NCI-H2107 (cell line): ENCODE data around the gene ADGRF3.
"Not testable (repeated sequence)": the region's sequence is repeated elsewhere in the genome, so short reads cannot be mapped to it uniquely, and the experiment has no call there.

Source experiments
- DNase-seq: peaks from one replicate; lab custom pipeline; 2025; lab: John Stamatoyannopoulos, UW

The ADGRF3 gene

DNA sequence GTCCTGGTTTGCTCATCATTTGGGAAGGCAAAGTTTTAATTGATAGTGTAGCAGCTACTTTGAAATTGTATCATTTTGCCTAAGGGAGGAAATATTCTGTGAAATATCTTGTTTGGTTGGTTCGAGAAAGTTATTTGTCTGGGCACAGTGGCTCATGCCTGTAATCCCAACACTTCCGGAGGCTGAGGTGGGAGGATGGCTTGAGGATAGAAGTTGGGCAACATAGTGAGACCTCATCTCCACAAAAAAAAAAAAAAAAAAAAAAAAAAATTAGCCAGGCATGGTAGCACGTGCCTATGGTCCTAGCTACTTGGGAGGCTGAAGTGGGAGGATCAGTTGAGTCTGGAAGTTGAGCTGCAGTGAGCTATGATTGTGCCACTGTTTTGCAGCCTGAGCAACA is 3.1 kb upstream of the ADGRF3 start:
- no peak for DNase-seq

DNA sequence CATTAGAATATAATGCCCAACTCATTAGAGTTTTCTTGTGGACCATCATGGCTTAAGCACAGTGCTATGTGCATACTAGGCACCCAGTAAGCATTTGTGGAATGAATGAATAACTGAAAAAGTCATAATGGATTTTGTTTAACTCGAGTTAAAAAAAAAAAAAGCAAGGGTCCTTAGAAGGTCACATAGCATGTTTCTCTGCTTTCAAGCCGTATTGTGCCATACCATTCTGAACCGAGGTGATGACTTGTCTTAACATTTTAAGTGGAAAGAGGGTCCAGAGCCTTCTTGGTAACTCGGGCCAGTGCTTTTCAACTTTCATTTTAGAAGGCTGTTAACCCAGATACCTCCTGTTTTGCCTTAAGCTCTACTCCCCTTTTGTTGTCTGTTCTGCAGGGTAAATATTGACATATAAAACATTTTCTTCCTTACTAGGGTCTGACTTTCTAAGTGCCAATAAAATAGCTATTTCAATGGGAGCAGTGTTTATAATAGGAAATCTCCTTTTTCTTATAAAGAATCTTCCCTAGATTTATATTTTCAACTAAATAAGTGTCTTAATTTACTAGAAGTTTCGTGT is 787 bp upstream of the ADGRF3 start:
- DNase-seq = no peak

DNA sequence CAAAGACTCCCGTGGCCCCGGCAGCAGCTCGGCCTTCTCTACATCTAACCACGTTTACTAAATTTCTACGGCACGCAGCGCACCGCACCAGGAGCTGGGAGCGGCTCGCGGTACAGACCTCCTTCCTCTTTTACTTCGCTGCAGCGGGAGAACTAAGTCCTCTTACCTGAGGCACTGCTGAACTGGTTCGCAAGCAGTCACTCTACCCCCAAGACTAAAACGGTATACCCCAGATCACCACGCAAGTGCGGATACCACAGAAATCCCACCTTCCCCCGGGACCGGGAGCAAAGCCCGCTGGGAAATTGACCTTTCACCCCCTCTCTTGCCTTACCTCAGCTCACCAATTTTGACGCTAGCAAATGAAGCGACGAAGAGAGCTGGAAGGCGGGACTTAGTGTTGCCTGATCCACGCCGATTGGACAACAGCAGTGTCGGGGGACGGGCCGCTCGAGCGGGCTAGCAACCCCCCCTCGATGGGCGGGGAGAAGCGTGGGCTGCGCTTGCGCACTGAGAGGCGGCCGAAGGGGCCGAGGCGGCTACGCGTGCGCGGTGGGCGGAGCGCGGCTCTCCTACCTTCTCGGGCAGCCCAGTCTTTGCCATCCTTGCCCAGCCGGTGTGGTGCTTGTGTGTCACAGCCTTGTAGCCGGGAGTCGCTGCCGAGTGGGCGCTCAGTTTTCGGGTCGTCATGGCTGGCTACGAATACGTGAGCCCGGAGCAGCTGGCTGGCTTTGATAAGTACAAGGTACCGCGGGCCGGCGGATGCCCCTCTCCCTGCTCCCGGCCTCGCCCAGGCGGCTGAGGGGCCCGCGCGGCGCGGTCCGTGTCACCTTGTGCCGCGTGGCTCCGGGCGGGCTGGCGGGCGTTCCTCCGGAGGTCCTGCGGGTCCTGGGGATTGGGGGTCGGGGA is 790 bp downstream of the ADGRF3 start, which contains the start of gene SELENOI:
SELENOI (plus strand) TSS at position 599 of the 909 bp plus-strand sequence; CDS start at position 689, 90 bp downstream.
- peak; percentile 97 for DNase-seq

DNA sequence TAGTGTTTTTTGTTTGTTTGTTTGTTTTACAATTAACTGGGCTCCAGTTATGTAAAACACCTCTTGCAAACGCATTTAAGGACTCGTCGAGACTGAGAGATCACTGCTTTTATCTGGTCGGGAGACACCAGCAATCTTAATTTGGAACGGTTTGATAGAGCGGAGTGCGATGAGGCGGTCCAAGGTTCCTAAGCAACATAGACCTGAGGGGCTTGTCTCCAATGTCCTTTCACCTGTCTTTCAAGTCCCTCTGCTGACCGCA is 1.4 kb downstream of the ADGRF3 start:
- no peak for DNase-seq

DNA sequence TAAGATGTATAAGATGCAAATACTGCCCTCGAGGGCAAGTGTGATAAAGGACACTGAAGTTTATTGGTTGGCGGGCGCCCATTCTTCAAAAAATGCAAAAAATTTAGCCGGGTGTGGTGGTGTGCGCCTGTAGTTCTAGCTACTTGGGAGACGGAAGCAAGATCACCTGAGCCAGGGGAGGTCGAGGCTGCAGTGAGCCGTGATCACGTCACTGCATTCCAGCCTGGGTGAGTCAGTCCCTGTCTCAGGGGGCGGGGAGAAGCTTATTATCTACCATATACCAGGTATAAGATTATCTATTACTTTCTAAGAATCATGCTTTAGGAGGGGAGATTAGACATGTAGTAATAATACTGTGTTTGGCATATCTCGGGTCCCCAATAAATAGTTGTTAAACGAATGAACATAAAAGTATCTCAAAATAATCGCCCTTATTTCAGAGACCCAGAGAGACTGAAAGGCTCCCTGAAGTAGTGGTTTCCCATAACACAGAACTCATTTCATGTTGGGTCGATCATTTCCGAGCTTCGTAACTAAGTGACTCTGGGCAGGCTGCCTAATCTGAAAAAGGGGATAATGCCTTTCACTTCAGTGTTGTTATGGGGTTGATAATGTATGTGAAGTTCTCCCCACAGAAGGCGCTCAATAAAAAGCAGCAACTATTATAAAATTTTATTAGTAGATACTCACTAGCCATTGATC is 1.9 kb downstream of the ADGRF3 start:
- no peak for DNase-seq

DNA sequence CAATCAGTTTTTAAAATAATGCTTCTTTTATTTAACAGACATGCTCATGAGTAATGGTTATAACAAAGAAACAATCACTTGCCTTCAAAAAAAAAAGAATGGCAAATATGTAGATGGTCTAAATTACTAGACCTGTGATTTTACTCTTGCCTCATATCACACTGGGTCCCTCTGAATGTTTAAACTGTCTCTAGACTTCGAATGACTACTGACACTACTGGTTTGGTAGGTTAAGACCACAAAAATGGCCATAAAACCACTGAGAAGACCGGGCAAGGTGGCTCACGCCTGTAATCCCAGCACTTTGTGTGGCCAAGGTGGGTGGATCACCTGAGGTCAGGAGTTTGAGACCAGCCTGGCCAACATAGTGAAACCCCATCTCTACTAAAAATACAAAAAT is 5.8 kb downstream of the ADGRF3 start:
- no peak for DNase-seq

DNA sequence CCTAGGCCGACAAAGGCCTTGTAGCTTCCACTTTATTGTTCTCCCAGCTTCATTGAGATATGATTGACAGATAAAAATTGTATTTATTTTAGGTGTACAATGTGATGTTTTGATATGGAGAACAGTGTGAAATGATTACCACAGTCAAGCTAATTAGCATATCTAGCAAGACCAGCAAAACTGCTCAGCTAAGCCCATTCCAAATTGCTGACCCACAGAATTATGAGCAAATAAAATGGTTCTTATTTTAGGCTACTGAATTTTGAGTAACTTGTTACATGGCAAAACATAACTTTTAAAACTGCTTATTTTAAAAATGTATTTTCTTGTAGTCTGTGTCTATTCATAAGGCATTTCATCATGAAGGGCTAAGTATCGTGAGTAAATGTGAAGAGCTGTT is 9.3 kb downstream of the ADGRF3 start:
- no peak for DNase-seq

DNA sequence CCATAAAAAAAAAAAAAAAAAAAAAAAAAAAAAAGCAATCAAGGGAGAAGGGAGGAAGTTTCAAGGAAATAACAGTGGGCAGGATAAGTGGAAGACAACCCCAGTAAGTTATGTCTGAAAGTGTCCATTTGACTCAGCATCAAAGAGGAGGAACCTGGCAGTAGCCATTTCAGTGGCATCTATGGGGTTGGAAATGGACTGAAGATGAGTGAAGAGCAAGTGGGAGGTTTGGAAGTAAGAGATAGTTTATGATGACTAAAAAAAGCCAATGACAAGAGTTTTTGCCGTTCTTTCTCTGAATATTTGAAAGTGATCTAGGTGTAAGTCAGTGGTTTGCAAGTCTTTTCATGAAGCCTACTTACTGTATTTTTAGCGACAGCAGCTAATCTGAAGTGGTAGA is 9.9 kb downstream of the ADGRF3 start:
- DNase-seq = no peak

DNA sequence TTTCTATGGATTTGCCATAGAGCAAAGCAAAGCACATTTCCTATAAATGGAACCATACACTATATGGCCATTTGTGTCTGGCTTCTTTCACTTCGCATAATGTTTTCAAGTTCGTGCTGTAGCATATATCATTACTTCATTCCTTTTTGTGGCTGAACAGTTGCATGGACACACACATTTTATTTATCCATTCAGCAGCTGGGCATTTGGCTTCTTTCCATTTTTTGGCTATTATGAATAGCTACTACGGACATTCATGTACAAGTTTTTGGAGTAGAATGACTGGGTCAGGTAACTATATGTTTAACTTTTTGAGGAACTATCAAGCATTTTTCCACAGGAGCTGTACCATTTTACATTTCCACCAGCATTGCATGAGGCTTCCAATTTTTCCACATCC is 11.4 kb downstream of the ADGRF3 start:
- DNase-seq = no peak

DNA sequence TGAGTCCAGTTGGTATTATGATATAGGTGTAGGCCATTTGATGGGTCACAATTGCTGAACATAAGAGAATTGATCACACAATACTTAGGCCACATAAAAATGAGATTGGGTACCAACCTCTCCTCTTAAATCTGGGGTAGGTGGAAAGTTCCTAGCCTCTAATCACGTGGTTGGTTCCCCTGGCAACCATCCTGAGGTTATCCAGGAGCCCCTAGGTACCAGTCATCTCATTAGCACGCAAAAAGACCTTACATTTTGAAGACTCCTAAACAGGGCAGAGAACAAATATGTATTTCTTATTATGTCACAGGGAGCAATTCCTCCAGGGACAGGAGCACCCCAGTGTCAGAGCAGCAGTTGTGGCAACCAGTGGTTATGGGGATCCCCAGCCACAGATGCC is 13.3 kb downstream of the ADGRF3 start:
- no peak for DNase-seq

DNA sequence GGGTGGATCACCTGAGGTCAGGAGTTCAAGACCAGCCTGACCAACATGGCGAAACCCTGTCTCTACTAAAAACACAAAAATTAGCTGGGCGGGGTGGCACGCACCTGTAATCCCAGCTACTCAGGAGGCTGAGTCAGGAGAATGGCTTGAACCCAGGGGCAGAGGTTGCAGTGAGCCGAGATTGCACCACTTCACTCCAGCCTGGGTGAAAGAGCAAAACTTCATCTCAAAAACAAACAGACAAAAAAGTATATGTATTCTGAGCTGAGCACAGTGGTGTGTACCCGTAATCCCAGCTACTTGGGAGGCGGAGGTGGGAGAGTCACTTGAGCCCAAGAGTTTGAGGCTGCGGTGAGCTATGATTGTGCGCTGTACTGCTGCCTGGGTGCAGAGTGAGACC is 15.3 kb downstream of the ADGRF3 start:
- not testable (repeated sequence) for DNase-seq

DNA sequence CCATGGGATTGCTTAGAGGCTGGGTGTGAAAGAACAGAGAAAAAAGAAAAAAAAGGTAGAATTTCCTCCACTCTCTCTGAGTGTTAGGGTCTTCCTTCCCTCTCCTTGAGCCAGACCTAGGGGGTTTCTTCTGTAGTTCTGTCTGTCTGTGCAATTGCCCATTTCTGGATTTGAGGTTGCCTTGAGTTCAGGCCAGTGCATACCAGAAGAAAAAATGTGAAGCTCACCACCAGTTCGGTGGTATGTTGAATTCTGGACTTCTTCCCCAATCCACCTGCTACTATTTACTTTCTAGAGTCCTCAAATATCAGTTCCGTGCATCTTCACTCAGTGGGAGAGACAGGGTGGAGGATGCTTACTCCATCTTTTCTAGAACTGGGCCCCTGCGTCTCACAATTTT is 16.0 kb downstream of the ADGRF3 start:
- DNase-seq = no peak

DNA sequence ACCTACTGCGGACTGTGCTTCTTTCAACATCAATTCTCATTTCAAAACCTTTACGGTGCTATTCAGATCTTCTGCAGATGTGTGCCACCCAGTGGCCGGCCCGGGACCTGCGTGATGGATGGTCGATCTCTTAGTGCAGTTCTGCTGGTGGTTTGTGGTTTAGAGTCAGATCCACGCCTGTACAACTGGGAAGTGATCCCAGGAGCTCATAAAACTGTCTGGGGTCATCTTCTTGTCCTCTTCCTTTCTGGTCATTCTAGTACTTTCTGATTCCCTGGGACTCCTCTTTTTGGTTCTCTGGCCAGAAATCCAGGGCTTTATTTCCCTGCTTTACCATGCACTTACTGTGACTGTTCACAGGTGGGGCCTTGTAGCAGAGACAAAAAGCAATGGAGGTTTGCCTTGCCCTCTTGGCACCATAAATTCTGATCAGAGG is 16.5 kb downstream of the ADGRF3 start:
- DNase-seq = peak; percentile 30

DNA sequence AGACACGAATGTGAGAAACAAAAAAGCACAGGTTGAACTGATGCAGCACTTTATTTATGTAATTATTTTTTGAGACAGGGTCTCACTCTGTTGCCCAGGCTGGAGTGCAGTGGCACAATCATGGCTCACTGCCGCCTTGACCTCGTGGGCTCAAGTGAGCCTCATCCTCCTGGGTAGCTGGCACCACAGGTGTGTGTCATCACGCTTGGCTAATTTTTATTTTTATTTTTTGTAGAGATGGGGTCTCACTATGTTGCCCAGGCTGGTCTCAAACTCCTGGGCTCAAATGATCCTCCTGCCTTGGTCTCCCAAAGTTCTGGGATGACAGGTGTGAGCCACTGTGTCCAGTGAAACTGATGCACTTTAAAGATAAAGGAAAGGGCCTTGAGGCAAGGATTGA is 17.5 kb downstream of the ADGRF3 start:
- DNase-seq = not testable (repeated sequence)

DNA sequence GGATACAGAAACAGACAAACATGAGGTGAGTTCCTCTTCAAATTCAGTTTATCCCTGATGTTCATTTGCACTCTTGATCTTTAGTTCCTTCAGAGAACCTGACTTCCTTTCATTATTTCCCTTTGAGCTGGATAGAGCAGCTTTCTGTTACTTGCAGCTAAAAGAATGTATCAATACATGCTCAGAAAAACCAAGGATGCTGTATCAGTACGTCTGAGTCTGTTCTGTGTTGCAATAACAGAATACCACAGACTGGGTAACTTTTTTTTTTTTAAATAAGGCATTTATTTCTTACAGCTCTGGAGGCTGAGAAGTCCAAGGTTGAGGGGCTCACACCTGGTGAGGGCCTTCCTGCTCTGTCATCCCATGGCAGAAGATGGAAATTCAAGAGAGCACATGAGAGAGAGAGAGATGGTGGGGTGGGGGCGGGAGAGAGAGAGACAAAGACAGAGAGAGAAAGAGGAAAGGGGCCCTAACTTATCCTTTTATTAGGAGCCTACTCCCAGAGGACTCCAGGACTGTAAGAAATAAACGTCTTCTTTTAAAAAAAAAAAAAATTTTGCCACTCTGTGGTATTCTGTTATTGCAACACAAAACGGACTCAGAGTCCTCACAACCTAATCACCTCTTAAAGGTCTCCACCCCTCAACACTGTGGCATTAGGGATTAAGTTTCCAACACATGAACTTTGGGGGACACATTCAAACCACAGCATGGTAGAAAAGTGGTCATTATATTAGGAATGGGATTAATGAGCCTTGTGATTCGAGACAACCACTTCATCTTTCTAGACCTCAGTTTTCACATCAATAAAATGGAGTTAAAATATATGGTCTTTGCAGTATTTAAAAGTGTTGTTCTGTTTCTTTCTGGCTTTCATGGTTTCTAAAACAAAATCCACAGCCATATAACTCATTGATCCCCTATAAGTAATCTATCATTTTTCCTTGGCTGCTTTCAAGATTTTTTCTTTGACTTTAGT is 19.0 kb downstream of the ADGRF3 start:
- DNase-seq = no peak

DNA sequence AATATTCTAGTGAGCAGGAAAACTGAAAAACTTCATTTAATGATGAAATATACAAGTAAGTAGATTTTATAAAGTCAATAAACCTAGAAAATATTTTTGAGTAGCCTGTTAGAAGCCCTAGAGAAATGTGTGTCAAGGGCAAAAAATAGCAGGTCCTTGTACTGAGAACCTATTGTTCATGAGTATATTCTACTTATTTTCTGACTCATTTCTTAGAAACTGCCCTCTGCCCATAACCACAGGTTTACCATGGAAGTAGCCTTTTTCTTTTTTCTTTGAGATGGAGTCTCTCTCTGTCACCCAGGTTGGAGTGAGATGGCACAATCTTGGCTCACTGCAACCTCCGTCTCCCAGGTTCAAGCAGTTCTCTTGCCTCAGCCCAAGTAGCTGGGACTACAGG is 20.1 kb downstream of the ADGRF3 start:
- DNase-seq = no peak

DNA sequence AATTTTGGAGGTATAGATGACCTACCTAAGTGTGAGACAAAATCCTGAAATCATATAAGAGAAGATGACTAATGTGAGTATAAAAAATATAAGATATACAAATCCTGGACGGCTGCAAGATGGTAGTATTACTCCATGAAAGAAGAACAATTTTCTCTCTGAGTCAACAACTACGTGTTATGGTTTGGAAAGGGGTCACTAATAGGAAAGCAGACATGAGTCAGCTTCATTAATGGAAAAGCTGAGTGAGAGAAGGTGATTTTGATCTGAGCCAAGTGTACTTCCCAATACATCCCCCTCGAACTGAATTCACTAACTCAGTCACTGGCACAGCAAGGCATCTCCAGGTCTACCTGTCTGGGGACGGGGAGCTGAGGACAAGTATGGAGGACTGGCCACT is 20.7 kb downstream of the ADGRF3 start:
- no peak for DNase-seq

DNA sequence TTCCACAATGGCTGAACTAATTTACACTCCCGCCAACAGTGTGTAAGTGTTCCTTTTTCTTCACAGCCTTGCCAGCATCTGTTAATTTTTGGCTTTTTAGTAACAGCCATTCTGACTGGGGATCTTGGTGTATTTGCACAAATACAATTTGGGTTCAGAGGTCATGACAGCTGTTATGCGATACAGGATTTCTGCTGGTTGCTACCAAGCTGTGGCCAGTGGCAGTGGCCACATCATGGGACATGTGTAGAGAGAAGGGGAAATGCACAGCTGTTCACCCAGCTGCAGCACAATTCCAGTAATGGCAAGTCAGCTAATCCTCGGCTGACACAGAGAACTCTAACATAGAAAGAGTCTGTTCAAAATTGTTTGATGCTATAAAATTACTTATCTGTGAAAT is 21.7 kb downstream of the ADGRF3 start:
- no peak for DNase-seq

DNA sequence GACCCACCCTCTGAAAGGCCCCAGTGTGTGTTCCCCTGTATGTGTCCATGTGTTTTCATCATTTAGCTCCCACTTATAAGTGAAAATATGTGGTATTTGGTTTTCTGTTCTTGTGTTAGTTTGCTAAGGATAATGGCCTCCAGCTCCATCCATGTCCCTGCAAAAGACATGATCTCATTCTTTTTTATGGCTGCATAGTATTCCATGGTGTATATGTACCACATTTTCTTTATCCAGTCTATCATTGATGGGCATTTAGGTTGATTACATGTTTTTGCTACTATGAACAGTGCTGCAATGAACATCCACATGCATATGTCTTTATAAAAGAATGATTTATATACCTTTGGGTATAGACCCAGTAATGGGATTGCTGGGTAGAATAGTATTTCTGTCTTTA is 22.1 kb downstream of the ADGRF3 start:
- not testable (repeated sequence) for DNase-seq

DNA sequence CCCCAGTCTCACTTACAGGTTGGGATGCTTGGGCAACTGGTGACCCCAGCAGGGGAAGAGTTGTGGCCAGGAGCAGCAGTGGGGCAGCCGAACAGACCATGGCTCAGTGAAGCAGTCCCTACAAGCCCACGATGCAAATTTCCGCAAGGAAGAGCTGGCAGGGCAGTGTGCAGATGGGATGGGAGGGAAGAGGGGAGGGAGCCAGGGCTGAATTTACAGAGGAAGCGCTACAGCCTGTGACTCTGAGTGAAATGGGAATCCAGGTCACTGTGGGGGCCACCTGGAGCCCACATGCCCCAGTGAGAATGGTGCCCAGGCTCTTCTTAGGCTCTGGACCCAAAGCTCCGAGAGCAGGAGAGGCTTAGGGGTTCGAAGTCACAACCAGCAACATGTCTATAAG is 27.6 kb downstream of the ADGRF3 start:
- DNase-seq = no peak

DNA sequence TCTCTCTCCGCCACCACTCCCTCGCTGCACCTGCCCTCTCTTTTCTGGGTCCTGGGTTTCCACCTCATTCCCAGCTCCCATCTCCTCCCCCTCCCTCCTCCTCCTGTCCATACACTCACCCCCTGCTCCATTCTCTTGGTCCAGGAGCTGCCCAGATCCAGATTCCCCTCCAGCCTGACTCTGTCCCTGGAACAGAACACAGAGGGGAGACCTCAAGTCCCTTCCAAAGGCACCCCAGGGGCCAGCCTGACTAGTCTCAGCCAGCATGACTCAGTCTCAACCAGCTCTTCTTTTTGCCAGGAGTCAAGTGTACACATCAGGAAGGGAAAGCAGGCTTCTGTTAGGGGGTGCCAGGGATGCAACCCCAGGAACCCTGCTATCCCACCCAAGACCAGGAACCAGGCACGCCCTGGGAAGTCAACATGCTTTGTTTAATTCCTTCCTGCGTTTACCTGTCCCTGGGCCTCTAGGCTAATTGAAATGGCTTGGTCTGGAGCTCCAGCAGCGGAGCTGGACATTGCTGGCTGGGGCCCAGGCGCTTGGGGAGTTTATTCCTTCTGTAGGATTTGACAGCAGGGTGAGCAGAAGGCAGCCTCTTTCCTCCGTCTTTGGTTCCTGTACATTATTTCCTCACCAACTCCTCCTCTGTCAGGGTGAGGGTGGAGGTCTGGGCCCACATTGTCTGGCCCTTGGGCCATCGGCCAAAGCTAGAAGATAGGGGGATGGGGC is 29.0 kb downstream of the ADGRF3 start:
- no peak for DNase-seq
